Pancreas (tissue), 10 donors: ENCODE data around the gene ZDHHC17. TPM values are rescaled to one million over a fixed set of nuclear protein-coding genes. Genes with fewer than 3 reads are reported as not detected.

ENCODE experiments used
- ATAC-seq, 4 donors: fragments of 200-7000 bp; cut with Tn5 transposase; one replicate each; pipeline versions ENCODE4 v1.8.0 to v1.9.1; 2020; ENCODE audit warnings: mild to moderate bottlenecking in 4 of 4, moderate library complexity in 4 of 4
- DNase-seq, 6 donors: peaks; one replicate each; pipeline ENCODE4 v3.0.0-alpha.2; 2020
- FAIRE-seq: peaks from 2 replicates; lab custom pipeline; 2012; peaks lifted over from hg19 to GRCh38; lab: Jason Lieb, UNC
- H3K27ac ChIP-seq, 4 donors: fragments of 200-600 bp; sonication (generic); 1 replicate in 3 of 4; 2 replicates in 1 of 4; pipeline versions ENCODE4 v1.5.0 to v1.8.0; 2020
- H3K27me3 ChIP-seq, 4 donors: fragments of 200-600 bp; one replicate each; pipeline ENCODE4 v1.8.0; 2021
- H3K36me3 ChIP-seq, 3 donors: fragments of 200-600 bp; sonication (generic) in 1 of 3; one replicate each; pipeline versions ENCODE4 v1.5.0 to v1.8.0; 2020 to 2021
- H3K4me1 ChIP-seq, 3 donors: fragments of 200-600 bp; one replicate each; pipeline ENCODE4 v1.8.0; 2021
- H3K4me3 ChIP-seq, 4 donors: fragments of 200-600 bp; sonication (generic) in 2 of 4; one replicate each; pipeline versions ENCODE4 v1.5.0 to v1.8.0; 2020 to 2021
- H3K9me3 ChIP-seq, 4 donors: fragments of 200-600 bp; one replicate each; pipeline ENCODE4 v1.8.0; 2021
- WGBS, 2 donors: extraction: QIAGEN DNeasy Blood & Tissue Kit; methylation state at CpG; one replicate each; pipeline ENCODE4 v1.1.7; 2013; 5-methylcytosine and 5-hydroxymethylcytosine counted together
- intact Hi-C, 3 donors: fragments of 100-400 bp; cut with DNase I; formaldehyde crosslinking; loops; one replicate each; pipeline versions ENCODE4 v1.11.1 to v1.14.2; 2022
- polyA plus RNA-seq, 2 donors: library from polyadenylated mRNA; stranded (reverse); fragments of 200-250 nt; gene quantifications; one replicate each; pipeline ENCODE4 v1.2.3, GENCODE V29; 2013
- total RNA-seq, 6 donors: library from RNA; stranded (reverse); fragmentation: NEBNext Ultra II Directional in 4 of 6; extraction: Animal tissue kit (Norgen Biotek cat#: 25700) in 4 of 6; gene quantifications; one replicate each; pipeline versions ENCODE4 v1.2.1 to v1.2.4, GENCODE V29; 2021 to 2023
- TF ChIP-seq, protein P1 (sequence below), 4 donors: fragments of 200-600 bp; sonication (generic) in 3 of 4; IDR thresholded peaks; one replicate each; pipeline versions ENCODE4 v1.5.0 to v1.8.0; 2021; ENCODE audit warnings: antibody characterized with exemption in 4 of 4
- donor health status: healthy with polysubstance abuse.
- donor health status: DM: no; HTN: no; CAD: no; lungs with moderate emphysema.
- donor health status: DM: no; HTN: no; CAD: no.
- donor health status: control.
- donor health status: control.
- donor health status: Bipolar disorder and iron deficiency.
- donor health status: DM: yes; HTN: yes; CAD: no.
- donor health status: DM: no; HTN: no; CAD: no.
- donor health status: DM: no; HTN: no; CAD: no.
- donor health status: DM: yes; HTN: yes; CAD: no.

ZDHHC17 gene
- total and polyA plus RNA-seq, 8 donors, result 9.5 to 24.3 (median 14.4) TPM

DNA sequence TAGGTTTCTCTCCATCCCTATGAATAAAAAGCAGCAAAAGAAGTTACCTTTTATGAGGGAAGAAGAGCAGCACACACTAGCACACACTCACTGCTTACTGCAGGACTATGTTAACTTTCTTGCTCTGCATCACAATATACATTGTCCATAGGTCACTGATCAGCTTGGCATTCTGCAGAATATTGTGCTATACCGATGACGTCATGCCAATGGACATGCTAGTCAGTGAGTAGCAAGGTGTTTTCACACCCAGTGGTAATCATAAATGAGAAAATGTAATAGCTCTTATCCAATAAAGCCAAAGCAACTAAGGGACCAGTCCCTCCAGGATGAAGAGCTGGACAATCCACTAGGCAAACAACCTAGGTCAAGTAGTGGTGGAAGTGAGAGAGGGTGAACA, 16.7 kb upstream of the ZDHHC17 start:
- Histone ChIP-seq H3K27ac (no peak overlapping the region), H3K4me3 (no peak overlapping the region), H3K9me3 (no peaks in the 10 kb centered on the region), H3K4me1 (no peaks in the 10 kb centered on the region), H3K36me3 (no peaks in the 10 kb centered on the region), H3K27me3 (no peaks in the 10 kb centered on the region)
- FAIRE-seq (no peak), DNase-seq (no peak), ATAC-seq (no peak)
- intact Hi-C loops, result no loop called here
- 84% methylated on average over 2 of the region's 2 CpGs for WGBS, 2 donors
- TF ChIP-seq, protein P1, sequence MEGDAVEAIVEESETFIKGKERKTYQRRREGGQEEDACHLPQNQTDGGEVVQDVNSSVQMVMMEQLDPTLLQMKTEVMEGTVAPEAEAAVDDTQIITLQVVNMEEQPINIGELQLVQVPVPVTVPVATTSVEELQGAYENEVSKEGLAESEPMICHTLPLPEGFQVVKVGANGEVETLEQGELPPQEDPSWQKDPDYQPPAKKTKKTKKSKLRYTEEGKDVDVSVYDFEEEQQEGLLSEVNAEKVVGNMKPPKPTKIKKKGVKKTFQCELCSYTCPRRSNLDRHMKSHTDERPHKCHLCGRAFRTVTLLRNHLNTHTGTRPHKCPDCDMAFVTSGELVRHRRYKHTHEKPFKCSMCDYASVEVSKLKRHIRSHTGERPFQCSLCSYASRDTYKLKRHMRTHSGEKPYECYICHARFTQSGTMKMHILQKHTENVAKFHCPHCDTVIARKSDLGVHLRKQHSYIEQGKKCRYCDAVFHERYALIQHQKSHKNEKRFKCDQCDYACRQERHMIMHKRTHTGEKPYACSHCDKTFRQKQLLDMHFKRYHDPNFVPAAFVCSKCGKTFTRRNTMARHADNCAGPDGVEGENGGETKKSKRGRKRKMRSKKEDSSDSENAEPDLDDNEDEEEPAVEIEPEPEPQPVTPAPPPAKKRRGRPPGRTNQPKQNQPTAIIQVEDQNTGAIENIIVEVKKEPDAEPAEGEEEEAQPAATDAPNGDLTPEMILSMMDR (IDR thresholded peaks at IDR 0.05), result no peak

DNA sequence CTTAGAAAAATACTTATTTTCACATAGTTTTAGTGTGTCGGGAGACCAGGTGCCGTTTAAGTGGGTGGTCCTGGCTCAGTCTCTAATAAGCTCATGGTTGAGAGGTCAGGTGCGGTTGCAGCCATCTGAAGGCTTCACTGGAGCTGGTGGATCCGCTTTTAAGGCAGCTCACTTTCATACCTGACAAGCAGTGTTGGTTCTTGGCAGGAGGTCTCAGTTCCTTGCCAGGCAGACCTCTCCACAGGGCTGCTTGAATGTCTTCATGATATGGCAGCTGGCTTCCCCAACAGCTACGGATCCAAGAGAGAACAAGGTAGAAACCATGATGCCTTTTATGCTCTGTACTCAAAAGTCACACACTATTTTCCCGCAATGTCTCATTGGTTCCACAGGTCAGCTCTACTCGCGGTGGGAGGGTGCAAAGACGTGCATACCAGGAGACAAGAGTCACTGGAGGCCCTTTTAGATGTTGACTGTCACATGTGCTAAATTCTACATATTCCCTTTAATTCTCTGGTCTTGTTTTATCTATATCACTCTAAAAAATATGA, 8.0 kb upstream of the ZDHHC17 start:
- ATAC-seq (no peak), FAIRE-seq (no peak), DNase-seq (no peak)
- TF ChIP-seq, protein P1 (IDR thresholded peaks at IDR 0.05), result no peak
- intact Hi-C loops, result no loop called here
- Histone ChIP-seq H3K9me3 (no peaks in the 10 kb centered on the region), H3K27ac (no peak overlapping the region), H3K4me3 (no peak overlapping the region), H3K4me1 (no peaks in the 10 kb centered on the region), H3K36me3 (no peaks in the 10 kb centered on the region), H3K27me3 (no peaks in the 10 kb centered on the region)
- WGBS, 2 donors, result 81 to 87% methylated on average over 9 of the region's 9 CpGs

DNA sequence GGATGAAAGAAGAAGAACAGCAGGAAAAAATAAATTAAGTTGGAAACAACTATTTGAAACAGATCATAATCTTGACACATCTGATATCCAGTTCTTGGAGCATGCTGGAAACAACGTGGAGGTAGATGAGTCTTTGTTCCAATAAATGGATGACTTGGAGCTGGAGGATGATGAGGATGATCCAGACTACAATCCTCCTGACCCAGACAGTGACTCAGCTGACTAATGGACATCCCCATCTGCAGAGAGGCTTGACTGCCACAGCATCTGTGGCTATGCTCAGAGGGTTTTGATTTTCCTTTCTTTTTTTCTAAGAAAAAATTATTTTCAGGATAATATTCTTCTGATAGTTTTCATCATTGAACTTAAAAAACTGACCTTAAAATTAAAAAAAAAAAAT, 6.2 kb upstream of the ZDHHC17 start:
- Histone ChIP-seq H3K27ac (no peak overlapping the region), H3K9me3 (no peaks in the 10 kb centered on the region), H3K4me1 (no peaks in the 10 kb centered on the region), H3K4me3 (no peak overlapping the region), H3K27me3 (no peaks in the 10 kb centered on the region), H3K36me3 (no peaks in the 10 kb centered on the region)
- DNase-seq, result no peak
- ATAC-seq, result no peak
- TF ChIP-seq, protein P1 (IDR thresholded peaks at IDR 0.05), result no peak
- intact Hi-C loops, result no loop called here
- WGBS, 2 donors, result 30 to 34% methylated on average over 1 of the region's 1 CpG
- FAIRE-seq, result no peak

DNA sequence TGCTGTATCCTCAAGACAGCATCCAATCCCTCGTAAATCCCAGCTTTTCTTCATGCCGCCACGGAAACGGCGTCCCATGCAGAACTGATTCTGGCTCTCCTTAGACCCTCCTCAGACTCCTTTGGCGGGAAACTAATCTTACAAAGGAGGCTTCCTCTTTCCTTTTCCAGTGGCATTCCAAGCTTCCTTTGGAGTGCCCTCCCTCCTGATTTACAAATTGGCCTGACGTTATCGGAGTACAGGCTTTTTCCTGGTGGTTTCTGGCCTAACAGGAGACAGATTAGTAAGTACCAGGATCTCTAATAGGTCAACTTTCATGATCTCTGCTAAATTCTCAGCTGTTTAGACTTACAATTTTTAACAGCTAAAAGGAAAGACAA, 1.3 kb upstream of the ZDHHC17 start:
- WGBS, 2 donors, result 86 to 87% methylated on average over 8 of the region's 8 CpGs
- Histone ChIP-seq H3K27ac (peak overlapping the region in 1 of 4 donors; percentile 91), H3K27me3 (no peaks in the 10 kb centered on the region), H3K9me3 (no peaks in the 10 kb centered on the region), H3K36me3 (no peaks in the 10 kb centered on the region), H3K4me3 (no peak overlapping the region), H3K4me1 (peaks cover 3 to 15% (median 9%) of the 10 kb centered on the region in 3 donors)
- no peak for ATAC-seq
- DNase-seq, result no peak
- intact Hi-C loops, result no loop called here
- TF ChIP-seq, protein P1 (IDR thresholded peaks at IDR 0.05), result no peak
- FAIRE-seq, result no peak

DNA sequence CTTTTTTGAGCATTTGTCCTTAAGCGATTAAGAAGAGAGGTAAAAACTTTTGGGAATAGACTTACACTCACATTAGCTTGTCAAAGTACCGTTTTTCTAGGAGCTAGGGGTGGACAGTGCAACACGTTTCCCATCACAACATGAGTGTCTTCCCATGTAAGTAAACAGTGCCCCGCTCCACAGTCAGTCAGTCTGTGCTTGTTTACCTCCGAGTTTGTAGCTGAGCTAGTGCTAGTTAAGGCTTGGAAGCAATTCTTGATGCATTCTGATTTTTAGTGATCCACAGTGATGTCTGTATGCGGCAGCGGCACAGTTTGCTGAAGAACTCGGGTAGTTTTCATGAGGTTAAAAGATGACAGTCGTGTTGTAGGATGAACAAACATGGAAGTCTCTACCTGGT, 941 bp downstream of the ZDHHC17 start:
- ATAC-seq (peak in 2 of 4 donors; percentile 3 to 6), FAIRE-seq (no peak), DNase-seq (no peak)
- H3K4me3 ChIP-seq, result peak overlapping the region; percentile 55 to 81 (median 78)
- intact Hi-C loops, result no loop called here
- no peaks in the 10 kb centered on the region for H3K9me3 ChIP-seq
- TF ChIP-seq, protein P1 (IDR thresholded peaks at IDR 0.05), result no peak
- WGBS, 2 donors, result 2 to 3% methylated on average over 9 of the region's 9 CpGs
- H3K36me3 ChIP-seq, result no peaks in the 10 kb centered on the region
- H3K4me1 ChIP-seq, result peaks cover 6 to 21% (median 18%) of the 10 kb centered on the region in 3 donors
- no peaks in the 10 kb centered on the region for H3K27me3 ChIP-seq
- peak overlapping the region; percentile 91 to 97 (median 94) for H3K27ac ChIP-seq
